NCI-H774 (cell line): Measurements from ENCODE around the gene CXCL1.

Experiments used
- DNase-seq: peaks from one replicate; lab custom pipeline; 2025; lab: John Stamatoyannopoulos, UW

The CXCL1 gene

DNA sequence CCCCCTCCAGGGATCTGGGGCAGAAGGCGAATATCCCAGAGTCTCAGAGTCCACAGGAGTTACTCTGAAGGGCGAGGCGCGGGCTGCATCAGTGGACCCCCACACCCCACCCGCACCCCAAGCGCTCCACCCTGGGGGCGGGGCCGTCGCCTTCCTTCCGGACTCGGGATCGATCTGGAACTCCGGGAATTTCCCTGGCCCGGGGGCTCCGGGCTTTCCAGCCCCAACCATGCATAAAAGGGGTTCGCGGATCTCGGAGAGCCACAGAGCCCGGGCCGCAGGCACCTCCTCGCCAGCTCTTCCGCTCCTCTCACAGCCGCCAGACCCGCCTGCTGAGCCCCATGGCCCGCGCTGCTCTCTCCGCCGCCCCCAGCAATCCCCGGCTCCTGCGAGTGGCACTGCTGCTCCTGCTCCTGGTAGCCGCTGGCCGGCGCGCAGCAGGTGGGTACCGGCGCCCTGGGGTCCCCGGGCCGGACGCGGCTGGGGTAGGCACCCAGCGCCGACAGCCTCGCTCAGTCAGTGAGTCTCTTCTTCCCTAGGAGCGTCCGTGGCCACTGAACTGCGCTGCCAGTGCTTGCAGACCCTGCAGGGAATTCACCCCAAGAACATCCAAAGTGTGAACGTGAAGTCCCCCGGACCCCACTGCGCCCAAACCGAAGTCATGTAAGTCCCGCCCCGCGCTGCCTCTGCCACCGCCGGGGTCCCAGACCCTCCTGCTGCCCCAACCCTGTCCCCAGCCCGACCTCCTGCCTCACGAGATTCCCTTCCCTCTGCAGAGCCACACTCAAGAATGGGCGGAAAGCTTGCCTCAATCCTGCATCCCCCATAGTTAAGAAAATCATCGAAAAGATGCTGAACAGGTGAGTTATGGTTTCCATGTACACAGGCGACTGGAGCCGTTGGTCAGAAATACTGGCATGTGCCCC, at the start of gene CXCL1:
CXCL1 (plus strand) TSS at position 264 of the 926 bp plus-strand sequence; CDS start at position 342, 78 bp downstream.
- peak; percentile 13 for DNase-seq

DNA sequence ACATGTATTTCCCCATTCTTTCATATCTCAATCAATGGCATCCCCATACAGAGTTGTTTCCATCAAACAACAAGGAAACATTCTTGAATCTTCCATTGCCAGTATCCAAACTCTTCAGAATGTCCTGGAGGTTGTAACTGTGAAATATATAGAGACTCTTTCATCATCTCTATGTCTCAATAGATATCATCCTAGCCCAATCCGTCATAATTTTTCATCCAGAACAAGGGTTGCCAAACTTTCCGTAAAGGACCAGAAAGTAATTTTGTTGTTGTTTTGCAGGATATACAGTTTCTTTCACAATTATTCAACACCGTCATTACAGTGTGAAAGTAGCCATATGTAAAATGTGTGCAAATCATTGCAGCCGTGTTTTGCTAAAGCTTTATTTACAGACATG, 47.9 kb upstream of the CXCL1 start:
- no peak for DNase-seq

GRCh38 chr4:73822389-73822788, 46.8 kb upstream of the CXCL1 start:
- DNase-seq: no peak

GRCh38 chr4:73822812-73823504, 46.2 kb upstream of the CXCL1 start:
- DNase-seq: no peak

DNA sequence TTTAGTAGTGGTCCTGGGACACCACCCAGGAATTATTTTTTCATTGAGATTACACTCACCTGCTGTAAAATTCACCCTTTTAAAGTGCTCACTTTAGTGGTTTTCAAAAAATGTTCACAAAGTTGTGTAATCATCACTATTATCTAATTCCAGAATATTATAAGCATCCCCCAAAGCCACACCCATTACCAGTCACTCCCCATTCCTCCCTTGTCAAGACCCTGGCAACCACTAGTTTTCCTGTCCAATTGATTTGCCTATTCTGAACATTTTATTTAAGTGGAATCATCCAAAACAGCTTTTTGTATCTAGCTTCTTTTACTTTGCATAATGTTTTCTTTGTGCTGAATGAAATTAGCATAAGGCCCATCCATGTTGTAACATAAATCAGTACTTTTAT, 45.4 kb upstream of the CXCL1 start:
- DNase-seq: no peak

- no peak for DNase-seq
Measured at GRCh38 chr4:73828956-73829355, 40.2 kb upstream of the CXCL1 start.

DNA sequence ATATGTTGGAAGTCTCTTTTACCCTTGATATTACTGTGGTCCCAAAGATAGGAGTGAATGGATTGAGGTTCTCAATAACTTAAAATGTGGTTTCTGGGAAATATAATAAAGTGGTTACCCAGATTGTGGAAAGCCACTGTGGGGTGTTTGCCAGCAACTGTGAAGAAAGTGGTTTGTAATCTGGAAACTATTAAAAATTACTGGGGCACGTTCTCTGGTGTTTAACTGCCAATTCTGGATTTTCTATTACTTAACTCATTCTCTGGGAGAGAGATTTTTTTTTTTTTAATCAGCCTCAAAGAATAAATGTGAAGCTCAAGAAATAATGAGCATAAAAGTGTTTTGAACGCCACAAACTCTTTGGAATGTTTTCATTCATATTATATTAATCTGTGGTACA, 37.6 kb upstream of the CXCL1 start:
- DNase-seq: no peak

DNA sequence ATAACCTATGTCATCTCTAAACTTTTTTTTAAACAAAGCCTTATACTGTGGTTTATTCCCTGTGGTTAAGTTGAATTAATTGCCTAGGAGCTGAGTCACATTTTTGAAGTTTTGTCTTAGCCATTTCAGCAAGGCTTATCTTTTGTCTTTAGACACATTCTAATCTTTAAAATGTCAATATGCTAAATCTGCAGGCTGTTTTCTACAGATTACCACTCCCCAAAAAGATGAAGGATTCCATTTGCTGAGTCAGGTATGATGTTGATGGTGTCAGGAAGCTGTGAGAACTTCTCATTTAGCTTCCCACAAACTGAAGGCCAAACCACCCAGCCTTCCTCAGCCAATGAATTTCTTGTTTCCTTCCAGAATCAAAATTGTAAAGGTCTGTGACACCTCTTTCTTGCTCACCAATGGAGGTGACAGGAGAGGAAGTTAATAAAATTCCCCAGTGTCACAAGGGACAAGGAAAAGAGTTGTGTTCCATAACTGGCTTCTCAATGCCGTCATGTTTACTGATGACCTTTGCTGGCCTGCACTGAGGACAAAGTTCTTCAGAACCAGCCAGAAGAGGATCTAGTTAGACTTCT, 36.4 kb upstream of the CXCL1 start:
- no peak for DNase-seq

DNA sequence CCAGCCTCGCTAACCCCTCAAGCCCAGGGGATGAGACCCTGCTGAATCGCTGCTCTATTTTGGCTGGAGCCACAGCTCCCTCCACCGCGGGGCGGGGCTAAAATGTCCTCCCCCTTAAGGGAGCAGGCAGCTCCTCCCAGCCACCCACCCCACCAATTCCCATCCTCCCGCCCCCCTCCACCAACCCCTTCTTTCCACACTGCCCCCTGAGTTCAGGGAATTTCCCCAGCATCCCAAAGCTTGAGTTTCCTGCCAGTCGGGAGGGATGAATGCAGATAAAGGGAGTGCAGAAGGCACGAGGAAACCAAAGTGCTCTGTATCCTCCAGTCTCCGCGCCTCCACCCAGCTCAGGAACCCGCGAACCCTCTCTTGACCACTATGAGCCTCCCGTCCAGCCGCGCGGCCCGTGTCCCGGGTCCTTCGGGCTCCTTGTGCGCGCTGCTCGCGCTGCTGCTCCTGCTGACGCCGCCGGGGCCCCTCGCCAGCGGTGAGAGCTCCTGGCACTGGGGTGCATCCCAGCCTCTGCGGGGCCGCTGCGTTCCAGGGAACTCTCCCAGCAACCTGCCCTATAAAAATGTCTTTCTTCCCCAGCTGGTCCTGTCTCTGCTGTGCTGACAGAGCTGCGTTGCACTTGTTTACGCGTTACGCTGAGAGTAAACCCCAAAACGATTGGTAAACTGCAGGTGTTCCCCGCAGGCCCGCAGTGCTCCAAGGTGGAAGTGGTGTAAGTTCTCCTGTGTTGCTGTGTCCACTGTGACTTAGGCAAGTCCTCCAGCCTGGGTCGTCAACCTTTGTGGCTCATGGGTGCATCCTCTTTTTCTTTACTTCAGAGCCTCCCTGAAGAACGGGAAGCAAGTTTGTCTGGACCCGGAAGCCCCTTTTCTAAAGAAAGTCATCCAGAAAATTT, 32.6 kb upstream of the CXCL1 start, which contains the start of gene CXCL6:
CXCL6 (plus strand) TSS at position 306 of the 907 bp plus-strand sequence; CDS start at position 379, 73 bp downstream.
- DNase-seq: no peak

- no peak for DNase-seq
Measured at GRCh38 chr4:73839071-73839470, 30.1 kb upstream of the CXCL1 start.

DNA sequence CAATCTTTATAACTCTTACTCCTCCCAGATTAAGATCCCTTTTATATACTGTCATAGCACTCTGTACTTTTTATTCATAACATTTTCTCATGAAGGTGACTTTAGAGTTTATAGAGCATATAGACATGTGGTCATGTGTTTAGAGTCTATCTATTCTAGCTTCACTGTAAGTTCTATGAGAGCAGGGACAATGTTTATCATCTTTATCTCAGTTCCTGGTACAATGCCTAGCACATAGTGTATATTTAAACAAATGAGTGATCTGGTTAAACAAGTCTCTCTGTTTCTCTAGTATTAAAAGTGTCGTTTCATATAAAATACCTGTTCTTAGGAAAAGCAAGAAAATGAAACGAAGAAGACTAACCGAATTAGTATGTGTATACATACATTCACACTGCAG, 29.5 kb upstream of the CXCL1 start:
- no peak for DNase-seq

GRCh38 chr4:73841243-73841925, 27.8 kb upstream of the CXCL1 start:
- DNase-seq: no peak

- DNase-seq: no peak
Measured at GRCh38 chr4:73842696-73843095, 26.5 kb upstream of the CXCL1 start.

- DNase-seq: no peak
Measured at GRCh38 chr4:73843369-73843768, 25.8 kb upstream of the CXCL1 start.

- no peak for DNase-seq
Measured at GRCh38 chr4:73844345-73844744, 24.8 kb upstream of the CXCL1 start.

- DNase-seq: no peak
Measured at GRCh38 chr4:73844806-73845205, 24.4 kb upstream of the CXCL1 start.

DNA sequence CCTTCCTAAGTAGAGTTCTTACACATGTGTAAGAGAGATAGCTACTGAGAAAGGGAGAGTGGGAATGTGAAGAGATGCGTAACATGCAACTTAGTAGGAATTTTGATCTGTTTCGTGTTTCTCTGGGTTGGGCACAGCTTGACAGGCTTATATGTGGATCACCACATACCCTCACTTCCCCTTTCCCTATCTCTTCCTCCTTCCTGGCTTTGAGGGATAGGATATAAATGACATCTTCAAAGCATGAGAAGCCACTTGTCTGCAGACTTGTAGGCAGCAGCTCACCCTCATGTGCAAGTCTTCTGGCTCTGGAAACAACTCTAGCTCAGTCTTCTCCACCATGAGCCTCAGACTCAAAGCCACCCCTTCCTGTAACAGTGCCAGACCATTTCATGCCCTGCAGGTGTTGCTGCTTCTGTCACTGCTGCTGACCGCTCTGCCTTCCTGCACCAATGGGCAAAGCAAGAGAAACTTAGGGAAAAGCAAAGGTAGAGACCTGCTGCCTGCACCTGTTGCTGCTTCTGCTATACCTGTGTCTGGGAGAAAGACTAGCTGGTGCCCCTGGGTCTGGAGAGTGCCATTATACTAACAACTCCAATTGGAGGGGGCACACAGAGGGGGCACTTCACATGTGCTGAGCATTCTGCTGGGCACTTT, 21.5 kb upstream of the CXCL1 start:
- DNase-seq: no peak

DNA sequence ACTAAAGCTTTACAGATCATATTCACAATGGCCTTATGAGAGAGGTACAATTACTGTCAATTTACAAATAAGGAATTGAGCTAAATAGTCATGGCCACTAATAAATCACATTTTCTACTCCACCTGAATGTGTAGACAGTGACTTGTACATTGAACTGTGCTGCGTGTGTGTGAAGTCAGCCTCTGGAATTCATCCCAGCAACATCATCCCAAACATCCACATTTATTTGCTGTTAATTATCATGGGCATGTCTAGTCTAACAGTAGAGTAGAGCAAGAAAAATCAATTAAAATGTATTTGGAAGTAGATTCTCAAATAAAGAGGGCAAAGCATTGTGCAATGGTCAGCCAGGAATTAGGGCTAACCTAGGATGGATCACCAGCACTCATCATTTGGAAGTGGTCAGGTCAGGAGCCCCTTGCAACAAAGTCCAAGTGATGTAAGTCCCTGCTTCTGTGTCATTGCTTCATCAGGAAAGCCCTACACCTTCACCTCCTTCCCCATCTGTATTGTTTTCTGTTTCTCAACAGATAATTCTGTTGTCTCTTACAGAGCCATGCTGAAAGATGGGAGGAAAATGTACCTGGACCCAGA, 20.9 kb upstream of the CXCL1 start:
- no peak for DNase-seq

GRCh38 chr4:73850261-73850970, 18.8 kb upstream of the CXCL1 start:
- DNase-seq: no peak
